NCI-H510A (cell line): ENCODE results near the gene HIVEP3.
"Not testable (repeated sequence)": the region's sequence is repeated elsewhere in the genome, so short reads cannot be mapped to it uniquely, and the experiment has no call there.

Experiments used
- DNase-seq: peaks from one replicate; lab custom pipeline; 2025; lab: John Stamatoyannopoulos, UW

Gene HIVEP3

GRCh38 chr1:41580520-41581172 lies 338.1 kb downstream of the HIVEP3 start:
- no peak for DNase-seq

DNA sequence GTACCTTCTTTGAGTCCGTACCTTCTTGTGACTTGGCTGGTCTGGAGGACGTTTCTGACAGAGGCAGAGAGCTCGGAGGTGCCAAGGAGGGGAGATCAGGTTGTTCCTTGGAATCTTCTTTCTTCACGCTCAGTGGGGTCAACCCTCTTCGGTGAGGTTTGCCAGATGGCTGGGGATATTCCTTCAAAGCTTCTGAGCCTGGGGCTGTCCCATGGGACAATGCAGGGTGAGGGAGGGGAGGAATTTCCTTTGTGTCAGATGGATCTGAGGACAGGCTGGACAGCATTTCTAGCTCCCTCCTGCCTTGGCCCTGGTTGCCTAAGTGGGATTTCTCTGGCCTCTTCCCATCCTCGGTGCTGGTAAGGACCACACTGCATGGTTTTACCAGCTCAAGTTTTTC lies 338.7 kb downstream of the HIVEP3 start:
- no peak for DNase-seq

DNA sequence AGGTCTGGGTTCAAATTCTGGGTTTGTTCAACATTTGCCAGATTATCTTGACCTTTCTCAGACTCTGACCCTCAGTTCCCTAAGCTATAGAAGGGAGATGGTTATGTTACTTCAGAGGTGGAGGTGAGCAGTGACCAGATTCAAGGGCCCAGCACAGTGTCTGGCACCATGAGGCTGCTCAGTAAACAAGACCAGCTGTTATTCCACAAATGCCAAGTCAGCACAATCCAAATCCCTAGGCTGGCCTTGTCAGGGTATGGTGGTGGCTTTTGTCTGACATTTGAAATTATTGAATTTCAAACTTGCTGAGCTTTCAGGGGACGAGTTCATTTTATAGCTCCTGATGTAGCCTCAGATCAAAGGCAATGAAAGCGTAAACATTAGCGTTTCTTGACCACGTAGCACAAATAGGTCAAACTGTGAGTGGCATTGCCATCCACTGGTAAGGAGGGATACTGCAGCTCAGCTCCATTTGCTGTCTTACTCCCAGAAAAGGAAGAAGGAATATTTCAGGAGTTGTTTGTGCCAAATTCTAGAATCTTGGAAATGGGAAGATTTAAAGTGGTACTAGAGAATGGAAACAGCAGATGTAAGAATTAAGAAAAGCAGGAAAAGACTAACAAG lies 339.9 kb downstream of the HIVEP3 start:
- peak; percentile 23 for DNase-seq

DNA sequence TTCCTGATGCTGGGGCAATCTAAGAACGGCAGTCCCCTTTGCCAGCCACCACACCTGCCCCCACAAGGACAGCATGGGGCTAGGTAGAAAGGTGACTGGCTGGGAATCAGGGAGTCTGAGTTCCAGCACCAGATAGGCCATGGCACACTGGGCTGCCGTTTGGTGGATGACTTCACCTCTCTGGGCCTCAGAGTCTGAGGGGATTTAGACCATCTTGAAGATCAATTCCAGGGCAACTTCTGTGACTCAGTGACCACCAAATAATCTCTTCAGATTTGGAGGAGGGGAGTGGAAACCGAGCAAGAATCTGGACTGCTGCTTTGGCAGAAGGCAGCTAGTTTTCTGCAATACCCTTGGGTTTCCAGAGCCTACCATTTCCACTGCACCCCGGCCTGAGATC lies 342.1 kb downstream of the HIVEP3 start:
- no peak for DNase-seq

GRCh38 chr1:41576206-41576605 lies 342.5 kb downstream of the HIVEP3 start:
- no peak for DNase-seq

DNA sequence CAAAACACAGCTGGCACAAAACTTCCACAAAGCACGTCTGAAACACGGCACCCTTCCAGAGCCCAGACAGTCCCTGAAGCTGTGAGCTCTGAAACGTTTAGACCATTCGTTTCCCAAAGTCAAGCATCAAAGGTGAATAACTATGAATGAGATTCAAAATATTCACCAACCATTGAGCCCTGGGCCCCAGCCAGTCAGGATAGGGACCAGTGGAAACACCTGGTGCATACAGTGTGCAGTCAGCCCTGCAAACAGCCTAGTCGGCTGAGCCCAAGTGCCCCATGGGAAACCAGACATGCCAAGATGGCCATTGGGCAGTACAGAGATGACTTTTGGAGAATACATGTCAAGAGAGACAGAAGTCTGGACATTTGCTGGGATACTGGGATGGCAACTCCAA lies 343.9 kb downstream of the HIVEP3 start:
- DNase-seq, result no peak

GRCh38 chr1:41573785-41574713 lies 344.7 kb downstream of the HIVEP3 start:
- DNase-seq, result peak; percentile 96

GRCh38 chr1:41573194-41573593 lies 345.5 kb downstream of the HIVEP3 start:
- DNase-seq, result no peak

DNA sequence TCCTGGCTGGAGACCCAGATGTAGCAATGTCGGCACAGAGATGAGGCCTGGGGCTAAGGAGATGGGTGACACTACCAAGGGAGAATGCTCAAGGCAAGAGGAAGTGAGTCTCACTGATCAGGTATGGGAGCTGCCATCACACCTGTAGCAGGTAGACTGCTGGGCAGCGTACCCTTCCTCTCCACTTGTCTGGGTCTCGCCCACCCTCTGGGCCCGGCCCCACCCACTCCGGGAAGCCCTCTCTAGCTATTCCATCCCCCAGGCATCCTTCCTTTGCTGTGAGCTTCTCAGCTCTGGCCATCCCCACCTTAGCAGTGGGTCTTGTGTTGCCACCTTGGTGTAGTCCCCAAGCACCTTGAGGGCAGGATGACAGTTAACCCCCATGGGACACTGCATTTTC lies 346.5 kb downstream of the HIVEP3 start:
- no peak for DNase-seq

DNA sequence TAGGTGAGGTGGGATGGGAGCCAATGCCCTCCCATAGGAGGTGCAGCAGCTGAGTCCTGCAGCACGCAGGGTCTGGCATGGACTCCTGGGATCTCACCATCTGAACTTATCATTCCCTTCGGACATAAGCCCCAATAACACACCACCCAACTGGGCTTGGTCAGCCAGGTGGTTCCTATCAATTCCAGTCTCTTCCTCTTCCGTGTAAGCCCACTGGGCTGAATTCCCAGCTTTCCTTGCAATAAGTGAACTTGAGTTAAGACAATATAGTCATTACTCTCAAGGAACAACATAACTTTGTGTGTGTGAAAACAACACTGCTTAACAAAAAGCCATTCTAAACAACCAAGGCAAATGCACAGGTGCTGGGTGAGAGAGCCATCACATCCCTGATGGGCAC lies 347.7 kb downstream of the HIVEP3 start:
- DNase-seq, result no peak

DNA sequence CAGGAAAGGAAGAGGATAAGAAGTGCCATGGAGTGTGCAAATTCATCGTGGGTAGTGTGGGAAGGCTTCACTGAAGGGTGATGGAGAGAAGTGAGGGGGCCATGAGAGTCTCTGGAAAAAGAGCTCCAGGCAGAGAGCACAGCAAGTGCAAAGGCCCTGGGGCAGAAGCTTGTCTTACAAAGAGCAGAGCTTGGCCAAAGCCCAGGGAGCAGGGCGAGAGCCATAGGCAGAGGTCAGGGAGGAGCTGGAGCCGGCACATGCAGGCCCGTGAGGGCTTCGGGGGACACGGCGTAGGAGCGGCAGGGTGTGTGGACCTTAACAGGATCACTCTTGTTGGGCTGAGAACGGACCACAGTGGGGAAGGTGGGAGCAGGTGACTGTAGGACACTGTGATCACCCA lies 350.5 kb downstream of the HIVEP3 start:
- no peak for DNase-seq

DNA sequence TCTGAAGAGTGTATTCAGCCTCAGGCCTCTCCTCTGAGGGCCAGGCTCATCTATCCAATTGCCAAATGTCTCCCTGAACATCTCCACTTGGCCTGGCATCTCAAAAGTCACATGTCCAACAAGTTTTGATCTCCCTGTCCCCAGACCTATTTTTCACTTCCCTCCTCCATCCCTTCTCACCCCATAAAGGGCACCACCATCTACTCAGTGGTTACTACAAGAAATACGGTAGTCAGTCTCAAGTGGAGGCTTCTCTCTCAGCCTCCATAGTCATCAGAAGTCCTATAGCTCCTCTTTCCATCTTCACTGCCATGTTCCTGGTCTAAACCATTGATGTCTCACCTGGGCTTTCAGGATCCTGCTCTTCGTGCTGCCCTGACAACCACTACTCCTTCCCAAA lies 351.8 kb downstream of the HIVEP3 start:
- no peak for DNase-seq

DNA sequence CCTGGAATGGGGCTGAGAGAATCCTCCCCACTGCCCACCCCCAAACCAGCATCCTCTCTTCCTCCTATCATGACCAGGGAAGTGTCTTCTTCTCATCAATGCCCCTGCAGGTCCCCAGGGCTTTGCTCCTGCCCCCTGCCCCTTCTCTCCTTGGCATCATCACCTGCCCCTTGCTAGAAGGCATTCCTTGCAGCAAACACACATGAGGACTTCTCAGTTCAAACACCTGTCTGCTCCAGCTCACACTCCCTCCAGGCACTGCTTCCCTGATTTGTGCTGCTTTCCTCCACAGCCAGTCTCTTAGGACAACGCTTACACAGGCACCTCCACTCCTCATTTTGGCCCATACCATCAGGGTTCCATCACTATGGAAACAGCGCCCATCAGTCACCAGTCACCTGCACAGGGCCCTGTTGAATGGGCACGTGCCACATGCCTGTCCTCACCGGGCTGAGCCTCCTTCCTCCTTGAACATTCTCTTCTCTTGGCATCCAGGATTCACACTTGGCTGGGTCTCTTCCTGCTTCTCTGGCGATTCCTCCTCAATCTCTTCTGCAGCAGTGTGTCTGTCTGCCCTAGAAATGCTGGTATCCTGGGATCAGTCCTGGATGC lies 352.3 kb downstream of the HIVEP3 start:
- DNase-seq, result no peak

DNA sequence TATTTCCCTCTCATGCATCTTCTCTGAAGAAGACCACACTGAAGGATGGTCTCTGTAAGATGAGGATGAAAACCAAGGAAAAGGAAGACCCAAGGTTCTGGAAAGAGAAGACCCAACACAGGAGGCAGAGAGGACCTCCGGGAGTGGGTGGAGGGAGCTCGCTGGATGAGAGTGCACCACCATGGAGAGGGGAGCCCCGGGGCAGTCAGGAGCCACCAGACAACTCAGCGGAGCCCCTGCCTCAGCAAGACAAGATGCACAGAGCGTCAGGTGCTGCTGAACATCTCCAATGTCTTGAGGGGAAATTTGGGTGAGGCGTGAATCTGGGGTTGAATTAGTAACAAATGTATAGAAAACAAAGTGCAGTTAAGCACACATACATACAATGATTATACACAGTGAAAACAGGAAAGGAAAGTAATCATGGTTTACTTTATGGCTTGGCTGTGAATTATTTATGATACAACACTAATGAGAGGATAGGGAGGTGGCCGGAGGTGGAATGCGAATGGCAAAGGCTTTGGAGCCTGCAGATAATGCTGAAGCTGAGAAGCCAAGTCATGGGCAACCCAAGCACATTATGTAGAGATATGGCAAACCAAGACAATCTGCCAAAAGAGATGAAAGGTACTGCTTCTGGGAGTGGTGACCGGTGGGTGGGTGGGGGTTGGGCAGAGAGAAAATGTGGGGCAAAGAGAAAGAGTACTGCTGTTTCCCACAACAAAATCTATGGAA lies 353.8 kb downstream of the HIVEP3 start:
- DNase-seq, result no peak

GRCh38 chr1:41562328-41562727 lies 356.4 kb downstream of the HIVEP3 start:
- DNase-seq, result no peak

DNA sequence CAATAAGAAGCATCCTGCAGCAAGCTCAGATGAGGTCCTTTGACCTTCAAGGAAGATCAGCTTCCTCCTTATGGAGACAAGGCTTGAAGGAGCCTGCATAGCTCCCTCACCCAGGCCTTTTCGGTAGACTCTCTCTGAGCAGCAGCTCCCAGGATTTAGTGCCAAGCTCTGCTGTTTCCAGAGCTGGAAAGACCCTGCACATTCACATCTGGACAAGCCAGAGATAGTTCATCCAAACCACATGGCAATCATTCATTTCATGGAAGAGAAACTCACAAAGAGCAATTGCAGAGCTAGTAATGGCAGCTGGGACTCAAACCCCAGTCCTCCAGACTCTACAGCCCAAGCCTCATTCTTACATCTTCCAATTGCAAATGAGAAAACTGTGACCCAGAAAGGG lies 357.8 kb downstream of the HIVEP3 start:
- no peak for DNase-seq

- DNase-seq, result no peak
These were observed 358.2 kb downstream of the HIVEP3 start for GRCh38 chr1:41560496-41560895.

DNA sequence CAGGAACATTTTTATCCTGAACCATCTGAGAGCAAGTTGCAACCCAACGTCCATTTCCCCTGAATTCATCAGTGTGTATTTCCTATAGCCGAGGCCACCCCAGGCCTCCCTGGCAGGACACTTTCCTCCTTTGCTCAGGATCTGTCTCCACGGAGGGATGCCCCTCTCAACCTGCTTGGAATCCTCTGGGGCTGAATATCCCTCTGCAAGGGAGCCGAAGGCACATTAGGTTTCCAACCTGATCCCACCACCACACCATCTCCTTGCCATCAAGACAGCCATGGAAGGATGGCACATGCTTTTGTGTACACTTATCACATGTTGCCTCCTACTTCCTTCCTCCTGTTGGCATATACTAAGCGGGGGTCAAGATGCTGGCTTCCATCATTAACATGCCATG lies 359.4 kb downstream of the HIVEP3 start:
- no peak for DNase-seq

GRCh38 chr1:41558761-41559171 lies 360.0 kb downstream of the HIVEP3 start:
- no peak for DNase-seq

DNA sequence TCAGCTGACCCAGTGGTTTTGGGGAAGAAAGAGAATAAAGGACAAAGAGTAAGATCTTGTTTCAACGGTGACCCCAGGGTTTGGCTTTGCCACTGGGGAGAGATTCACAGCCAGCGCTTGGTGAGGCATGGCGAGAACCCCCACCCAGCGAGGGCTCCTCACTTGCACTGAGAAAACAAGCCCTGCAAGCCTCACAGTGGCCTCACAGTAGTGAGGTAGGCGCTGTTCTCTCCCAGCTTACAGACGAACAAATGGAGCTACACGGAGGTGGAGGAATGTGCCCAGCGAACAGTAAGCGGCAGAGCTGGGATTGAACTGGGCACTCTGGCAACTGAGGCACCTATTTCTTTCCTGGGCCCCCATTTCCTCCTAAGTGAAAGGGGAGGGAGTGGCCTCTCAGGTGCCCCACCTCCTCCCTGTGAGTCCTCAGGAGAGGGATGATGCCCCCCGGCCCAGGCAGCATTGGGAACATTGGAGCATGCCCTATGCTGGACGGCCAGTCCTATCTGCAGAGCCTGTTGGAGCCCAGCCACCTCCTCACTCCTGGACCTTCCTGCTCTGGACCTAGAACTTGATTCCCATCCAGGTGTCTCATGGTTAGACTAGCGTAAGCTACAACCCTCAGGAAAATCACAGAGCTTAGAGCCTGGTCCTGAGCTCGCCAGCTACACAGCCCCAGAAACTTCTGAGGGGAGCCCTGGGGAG lies 360.8 kb downstream of the HIVEP3 start:
- no peak for DNase-seq

DNA sequence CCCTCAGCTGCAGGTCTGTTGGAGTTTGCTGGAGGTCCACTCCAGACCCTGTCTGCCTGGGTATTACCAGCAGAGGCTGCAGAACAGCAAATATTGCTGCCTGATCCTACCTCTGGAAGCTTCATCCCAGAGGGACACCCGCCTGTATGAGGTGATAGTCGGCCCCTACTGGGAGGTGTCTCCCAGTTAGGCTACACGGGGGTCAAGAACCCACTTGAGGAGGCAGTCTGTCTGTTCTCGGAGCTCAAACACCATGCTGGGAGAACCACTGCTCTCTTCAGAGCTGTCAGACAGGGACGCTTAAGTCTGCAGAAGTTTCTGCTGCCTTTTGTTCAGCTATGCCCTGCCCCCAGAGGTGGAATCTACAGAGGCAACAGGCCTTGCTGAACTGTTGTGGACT lies 364.0 kb downstream of the HIVEP3 start:
- DNase-seq, result not testable (repeated sequence)
